Choroid plexus epithelial cell (primary cell): ENCODE results near the gene PIP4K2A.

Source experiments
- DNase-seq: peaks from one replicate; pipeline ENCODE4 v3.0.0-alpha.2; 2010; ENCODE audit warnings: low read depth
- H3K4me3 ChIP-seq: 2 replicates; pipeline ENCODE4 v1.5.1; 2011; ENCODE audit warnings: low read depth, mild to moderate bottlenecking, control low read depth, low read length, moderate library complexity
- CTCF ChIP-seq: conservative IDR thresholded peaks from 2 replicates; pipeline ENCODE4 v1.5.1; 2011; ENCODE audit warnings: low read depth, mild to moderate bottlenecking, control low read depth, inconsistent platforms, low read length, moderate library complexity

The PIP4K2A gene

GRCh38 chr10:22679608-22680007, 34.8 kb downstream of the PIP4K2A start:
- no peak for DNase-seq
- H3K4me3 ChIP-seq, result no peak overlapping the region
- TF ChIP-seq CTCF, result no peak

GRCh38 chr10:22677333-22677732, 37.0 kb downstream of the PIP4K2A start:
- no peak overlapping the region for H3K4me3 ChIP-seq
- no peak for TF ChIP-seq CTCF
- no peak for DNase-seq

- H3K4me3 ChIP-seq, result no peak overlapping the region
- no peak for DNase-seq
- TF ChIP-seq CTCF, result no peak
Observed at GRCh38 chr10:22676435-22676834, 37.9 kb downstream of the PIP4K2A start.

- no peak for TF ChIP-seq CTCF
- no peak overlapping the region for H3K4me3 ChIP-seq
- DNase-seq, result no peak
Observed at GRCh38 chr10:22674573-22674930, 39.8 kb downstream of the PIP4K2A start.

- no peak for TF ChIP-seq CTCF
- no peak for DNase-seq
- no peak overlapping the region for H3K4me3 ChIP-seq
Observed at GRCh38 chr10:22673785-22674572, 40.4 kb downstream of the PIP4K2A start.

GRCh38 chr10:22673091-22673392, 41.3 kb downstream of the PIP4K2A start:
- DNase-seq, result no peak
- no peak for TF ChIP-seq CTCF

GRCh38 chr10:22672319-22673090, 41.9 kb downstream of the PIP4K2A start:
- no peak for DNase-seq
- no peak for TF ChIP-seq CTCF
- no peak overlapping the region for H3K4me3 ChIP-seq

More at GRCh38 chr10:22673091-22673392, 41.3 kb downstream of the PIP4K2A start:
- no peak overlapping the region for H3K4me3 ChIP-seq
